Activated naive CD8-positive, alpha-beta T cell treated with anti-CD3 and anti-CD28 coated beads, Interleukin-2, amount 50 U/mL, for 16 hours (primary cell): Measurements from ENCODE around the gene KHDC4.
"Not testable (repeated sequence)": the region's sequence is repeated elsewhere in the genome, so short reads cannot be mapped to it uniquely, and the experiment has no call there.

Experiments
- DNase-seq: peaks from one replicate; pipeline ENCODE4 v3.0.0-alpha.2; 2020; ENCODE audit warnings: low read depth, low spot score

Gene KHDC4

GRCh38 chr1:155940993-155941844 is 7.0 kb upstream of the KHDC4 start, which contains the start of gene RXFP4:
TSS of gene RXFP4 (plus strand) at chr1:155941638. CDS start at chr1:155941710, 72 bp downstream.
- no peak for DNase-seq

GRCh38 chr1:155940482-155940992 is 6.3 kb upstream of the KHDC4 start:
- DNase-seq: no peak

DNA sequence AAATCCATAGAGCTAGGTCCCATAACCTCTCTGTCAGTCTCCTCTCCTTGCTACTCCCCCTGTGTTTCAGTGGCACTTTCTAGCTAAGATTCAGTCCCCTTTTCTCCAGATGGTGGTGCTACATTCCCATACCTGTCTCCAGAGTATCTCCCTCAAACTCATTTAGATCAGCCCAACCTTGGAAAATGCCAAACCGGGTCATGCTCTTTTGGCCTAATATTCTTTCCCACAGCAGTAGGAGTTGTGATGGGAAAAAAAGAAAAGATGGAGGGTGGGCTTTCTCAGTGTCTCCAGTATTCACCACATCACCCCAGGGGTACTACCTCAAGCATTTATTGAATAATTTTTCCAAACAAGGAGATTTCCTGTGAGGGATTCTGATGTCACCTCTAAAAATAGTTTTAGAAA is 4.0 kb upstream of the KHDC4 start:
- no peak for DNase-seq

GRCh38 chr1:155934936-155935590 is 850 bp upstream of the KHDC4 start:
- DNase-seq: no peak

DNA sequence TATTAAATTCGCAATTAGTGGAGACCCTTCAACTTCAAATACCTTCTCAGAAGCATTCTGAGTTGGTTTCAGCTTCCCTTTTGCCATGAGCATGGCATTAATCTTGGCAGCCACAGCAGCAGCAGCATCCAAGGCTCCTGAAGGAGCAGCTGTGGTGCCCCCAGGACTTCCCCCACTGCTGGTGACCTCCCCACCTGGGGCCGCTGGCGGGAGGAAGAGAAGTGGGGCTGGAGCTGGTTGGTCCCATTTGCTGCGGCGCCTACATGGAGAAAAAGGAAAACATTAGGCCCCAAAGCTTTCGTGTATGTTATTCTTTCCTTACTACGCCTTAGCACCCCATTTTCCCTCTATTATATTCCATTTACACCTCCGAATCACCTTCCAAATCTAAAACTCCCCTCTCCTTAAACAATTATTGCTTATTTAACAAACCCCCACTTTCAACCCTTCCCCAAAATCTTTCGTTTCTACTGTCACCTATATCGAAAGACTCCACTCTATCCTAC is 569 bp downstream of the KHDC4 start:
- no peak for DNase-seq

DNA sequence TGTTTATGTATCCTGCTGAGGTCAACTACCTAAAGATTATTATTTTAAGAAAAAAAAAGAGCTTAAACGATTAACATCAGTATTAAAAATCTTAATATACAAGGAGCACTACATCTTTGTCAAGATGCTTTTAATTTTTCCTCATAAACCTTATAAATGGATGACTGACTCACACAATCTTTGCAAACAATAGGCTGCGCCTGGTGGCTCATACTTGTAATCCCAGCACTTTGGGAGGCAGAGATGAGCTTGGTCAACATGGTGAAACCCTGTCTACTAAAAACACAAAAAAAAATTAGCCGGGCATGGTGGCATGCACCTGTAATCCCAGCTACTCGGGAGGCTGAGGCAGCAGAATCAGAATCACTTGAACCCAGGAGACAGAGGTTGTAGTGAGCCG is 1.7 kb downstream of the KHDC4 start:
- DNase-seq: no peak

- DNase-seq: no peak
These were observed 2.1 kb downstream of the KHDC4 start for GRCh38 chr1:155932081-155932480.

- DNase-seq: no peak
These were observed 2.7 kb downstream of the KHDC4 start for GRCh38 chr1:155931332-155932038.

- DNase-seq: not testable (repeated sequence)
These were observed 3.5 kb downstream of the KHDC4 start for GRCh38 chr1:155930725-155931124.

DNA sequence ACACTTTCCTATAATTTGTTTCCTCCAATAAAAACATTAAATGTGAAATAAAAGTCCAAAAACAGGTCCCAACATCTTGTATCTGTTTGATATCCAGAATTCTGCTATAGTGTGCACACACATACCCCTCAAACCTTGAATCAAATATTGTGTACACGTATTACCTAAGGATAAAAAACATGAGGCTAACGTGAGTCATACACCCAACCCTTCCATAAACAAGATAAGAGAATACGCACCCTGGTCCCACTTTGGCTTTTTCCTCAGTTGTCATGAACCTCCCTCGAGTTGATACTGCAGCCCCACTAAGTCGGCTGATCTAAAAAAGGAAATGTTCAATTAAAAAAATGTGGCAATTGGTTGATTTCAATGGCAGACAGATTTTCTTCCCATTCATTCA is 5.2 kb downstream of the KHDC4 start:
- no peak for DNase-seq

DNA sequence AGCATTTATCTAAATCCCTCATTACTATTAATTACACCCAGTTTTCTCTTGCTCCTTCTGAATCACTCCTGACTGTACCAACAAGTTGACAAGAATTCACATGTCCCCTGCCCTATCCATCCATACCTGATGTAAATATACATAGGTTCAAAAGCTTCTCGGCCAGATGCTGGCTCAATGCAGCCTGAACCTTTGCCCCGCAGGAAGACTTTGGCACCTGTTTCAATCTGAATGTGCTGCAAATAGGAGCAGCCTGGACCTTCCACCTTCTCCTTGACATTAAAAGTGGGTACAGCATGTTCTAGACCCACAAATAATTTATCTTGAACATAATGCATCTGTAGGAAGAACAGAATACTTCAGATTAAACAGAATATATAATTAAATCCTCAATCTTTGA is 8.7 kb downstream of the KHDC4 start:
- no peak for DNase-seq

DNA sequence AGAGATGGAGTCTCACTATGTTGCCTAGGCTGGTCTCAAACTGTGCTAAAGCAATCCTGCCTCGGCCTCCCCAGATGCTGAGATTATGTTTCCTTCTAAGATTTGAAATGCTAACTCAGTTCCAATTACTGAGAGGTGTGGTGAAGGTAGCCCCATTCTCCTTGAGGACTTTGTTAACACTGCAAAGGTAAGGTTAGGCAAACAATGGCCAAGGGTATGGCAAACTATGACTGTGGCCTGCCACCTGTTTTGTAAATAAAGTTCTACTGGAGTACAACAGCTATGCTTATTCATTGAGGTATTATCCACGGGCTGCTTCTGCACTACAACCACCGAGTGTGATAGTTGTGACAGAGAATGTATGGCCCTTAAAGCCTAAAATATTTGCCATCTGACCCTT is 13.5 kb downstream of the KHDC4 start:
- no peak for DNase-seq

- DNase-seq: no peak
These were observed 14.4 kb downstream of the KHDC4 start for GRCh38 chr1:155919801-155920200.

DNA sequence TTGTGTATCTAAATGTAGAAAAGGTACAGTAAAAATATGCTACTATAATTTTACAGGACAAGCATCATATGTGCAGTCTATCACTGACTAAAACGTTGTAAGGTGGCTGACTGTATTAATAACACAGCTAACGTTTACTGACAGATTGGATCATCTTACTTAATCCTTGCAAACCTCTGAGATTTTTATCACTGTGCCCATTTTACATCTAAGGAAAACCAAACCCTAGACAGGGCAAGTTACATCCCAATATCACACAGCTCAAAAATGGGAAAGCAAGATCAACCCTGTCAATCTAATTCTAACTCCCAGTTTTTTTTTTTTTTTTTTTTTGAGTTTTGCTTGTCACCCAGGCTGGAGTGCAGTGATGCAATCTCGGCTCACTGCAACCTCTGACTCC is 15.6 kb downstream of the KHDC4 start:
- DNase-seq: no peak

GRCh38 chr1:155913969-155914757 is 20.1 kb downstream of the KHDC4 start:
- DNase-seq: no peak

DNA sequence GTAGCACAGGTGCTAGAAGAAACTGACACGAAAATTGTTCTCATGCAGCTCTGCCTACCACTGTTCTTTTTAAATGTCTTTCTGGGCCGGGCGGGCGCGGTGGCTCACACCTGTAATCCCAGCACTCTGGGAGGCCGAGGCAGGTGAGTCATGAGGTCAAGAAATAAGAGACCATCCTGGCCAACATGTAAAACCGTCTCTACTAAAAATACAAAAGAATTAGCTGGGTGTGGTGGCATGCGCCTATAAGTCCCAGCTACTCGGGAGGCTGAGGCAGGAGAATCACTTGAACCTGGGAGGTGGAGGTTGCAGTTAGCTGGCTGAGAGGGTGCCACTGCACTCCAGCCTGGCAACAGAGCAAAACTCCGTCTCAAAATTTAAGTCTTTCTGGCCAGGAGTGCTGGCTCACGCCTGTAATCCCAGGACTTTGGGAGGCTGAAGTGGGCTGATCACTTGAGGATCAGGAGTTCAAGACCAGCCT is 22.1 kb downstream of the KHDC4 start:
- no peak for DNase-seq

- peak; percentile 62 for DNase-seq
These were observed 22.8 kb downstream of the KHDC4 start, which contains the start of gene RIT1 for GRCh38 chr1:155911156-155912055. TSS of gene RIT1 (minus strand) at chr1:155911349. CDS start at chr1:155910761, 588 bp downstream.

DNA sequence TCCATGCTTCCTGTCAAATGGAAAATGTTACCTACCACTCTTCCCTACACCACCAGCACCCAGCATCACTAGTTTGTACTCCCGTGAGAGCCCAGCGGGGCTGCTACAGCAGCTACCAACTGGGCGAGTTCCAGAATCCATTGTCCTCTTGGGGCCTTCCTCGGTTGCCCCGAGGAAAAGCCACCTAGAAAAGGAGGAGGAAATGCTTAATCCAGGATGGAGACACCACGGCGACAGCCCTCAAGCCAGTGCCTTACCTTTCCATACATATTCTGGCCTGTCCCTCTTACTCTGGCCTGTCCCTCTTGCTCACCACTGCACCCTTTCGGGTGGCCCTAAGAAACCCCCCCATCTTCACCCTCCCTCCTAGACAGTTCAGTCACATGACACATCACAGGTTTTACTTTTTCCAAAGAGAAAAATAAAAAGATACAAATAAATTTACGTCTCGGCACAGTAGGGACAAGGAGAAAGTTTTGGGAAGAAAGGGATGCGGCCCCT is 23.5 kb downstream of the KHDC4 start:
- no peak for DNase-seq

DNA sequence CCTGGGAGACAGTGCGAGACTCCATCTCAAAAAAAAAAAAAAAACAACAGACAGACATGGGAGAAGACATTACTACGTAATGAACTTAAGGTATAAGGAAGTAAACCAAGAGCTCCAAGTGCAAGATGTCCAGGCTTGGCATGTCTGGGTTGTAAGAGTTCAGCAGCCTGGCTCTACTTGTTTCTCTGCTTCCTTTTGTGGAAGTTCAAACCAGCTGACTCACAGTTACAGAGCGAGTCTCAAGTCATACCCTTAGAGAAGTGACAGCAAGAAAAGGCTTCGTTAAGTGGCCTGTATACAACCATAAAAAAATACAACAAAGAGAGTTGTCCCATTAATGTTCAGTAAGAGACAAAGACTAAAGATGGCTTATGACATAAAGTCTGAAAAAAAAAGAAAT is 24.3 kb downstream of the KHDC4 start:
- no peak for DNase-seq

DNA sequence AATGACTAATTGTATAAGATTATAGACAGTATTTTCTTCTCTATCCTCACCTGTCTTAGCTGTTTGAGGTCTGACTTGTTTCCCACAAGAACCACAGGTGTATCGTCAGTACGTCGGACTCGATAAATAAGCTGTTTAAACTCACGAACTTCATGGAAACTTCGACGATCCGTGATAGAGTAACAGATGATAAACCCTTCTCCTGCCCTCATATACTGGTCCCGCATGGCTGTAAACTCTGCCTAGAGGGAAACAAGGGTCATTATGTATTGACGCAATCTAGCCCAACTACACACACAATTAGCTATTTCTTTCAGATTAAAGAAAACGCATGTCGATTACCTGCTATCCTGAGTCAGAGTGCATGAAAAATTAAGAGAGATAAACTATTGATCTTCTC is 30.0 kb downstream of the KHDC4 start:
- no peak for DNase-seq
